Transverse colon (tissue), 4 donors: Measurements from ENCODE around the gene RALGPS1. TPM values are rescaled to one million over a fixed set of nuclear protein-coding genes. Genes with fewer than 3 reads are reported as not detected.
A peak's percentile ranks its signal among the peaks of the same experiment; 100 is the strongest.
"Not testable (repeated sequence)": the region's sequence is repeated elsewhere in the genome, so short reads cannot be mapped to it uniquely, and the experiment has no call there.

Experiments used
- DNase-seq: peaks from one replicate; pipeline ENCODE4 v3.0.0-alpha.2; 2019
- H3K27ac ChIP-seq, 4 donors: fragments of 200-600 bp; sonication (generic); 2 replicates each; pipeline ENCODE4 v1.5.1; 2016 to 2018; ENCODE audit warnings: inconsistent platforms in 4 of 4
- H3K27me3 ChIP-seq: fragments of 200-600 bp; sonication (generic); 2 replicates; pipeline ENCODE4 v1.5.1; 2017; ENCODE audit warnings: inconsistent platforms
- H3K36me3 ChIP-seq, 4 donors: fragments of 200-600 bp; sonication (generic); 2 replicates each; pipeline ENCODE4 v1.5.1; 2017 to 2019; ENCODE audit warnings: inconsistent platforms in 4 of 4
- H3K4me1 ChIP-seq, 4 donors: fragments of 200-600 bp; sonication (generic); 2 replicates each; pipeline ENCODE4 v1.5.1; 2017 to 2020; ENCODE audit warnings: inconsistent platforms in 4 of 4
- H3K4me3 ChIP-seq, 4 donors: fragments of 200-600 bp; sonication (generic); 1 replicate in 1 of 4; 2 replicates in 3 of 4; pipeline versions ENCODE4 v1.5.1 to v1.6.1; 2017 to 2019; ENCODE audit warnings: inconsistent platforms in 4 of 4
- H3K9me3 ChIP-seq, 2 donors: fragments of 200-600 bp; sonication (generic); 2 replicates each; pipeline ENCODE4 v1.5.1; 2017 to 2019; ENCODE audit warnings: inconsistent platforms in 2 of 2
- EP300 ChIP-seq: sonication (generic); formaldehyde crosslinking; IDR thresholded peaks from one replicate; pipeline ENCODE4 v1.6.1; 2017; ENCODE audit warnings: antibody characterized with exemption, low read depth
- POLR2A ChIP-seq: fragments of 450-650 bp; IDR thresholded peaks from one replicate; pipeline ENCODE4 v1.6.1; 2016; ENCODE audit warnings: antibody characterized with exemption, mild to moderate bottlenecking, moderate library complexity
- POLR2AphosphoS5 ChIP-seq, 3 donors: sonication (generic); formaldehyde crosslinking; IDR thresholded peaks; one replicate each; pipeline ENCODE4 v1.6.1; 2016; ENCODE audit warnings: antibody characterized with exemption in 3 of 3
- WGBS, 2 donors: methylation state at CpG; one replicate each; pipeline ENCODE4 v1.1.5; 2018; ENCODE audit warnings: low coverage in 1 of 2; 5-methylcytosine and 5-hydroxymethylcytosine counted together
- in situ Hi-C, 4 donors: fragments of 200-750 bp; cut with MboI; loops; one replicate each; pipeline versions ENCODE4 v1.15.0 to v1.15.1; 2017; ENCODE audit warnings: low sequenced_read_pairs in 3 of 4, low pct_ligation_motif_present in 1 of 4, low pct_unique_long_range_greater_than_20kb in 1 of 4
- intact Hi-C: fragments of 100-400 bp; cut with DNase I; formaldehyde crosslinking; loops from one replicate; pipeline ENCODE4 v1.15.1; 2023; ENCODE audit warnings: low total_unique reads
- total RNA-seq, 4 donors: library from RNA; depleted of rRNA; stranded (reverse); fragments of >200 nt; gene quantifications; one replicate each; pipeline ENCODE4 v1.1.0, GENCODE V29; 2016
- TF ChIP-seq, protein P1 (sequence below), 5 experiments: fragments of 200-600 bp in 3 of 5; fragments of 450-650 bp in 2 of 5; sonication (generic) in 3 of 5; IDR thresholded peaks; 1 replicate in 2 of 5; 2 replicates in 3 of 5; pipeline ENCODE4 v1.5.1; 2016 to 2017; ENCODE audit warnings: antibody characterized with exemption in 5 of 5, inconsistent platforms in 3 of 5, mild to moderate bottlenecking in 2 of 5, moderate library complexity in 1 of 5

The RALGPS1 gene
- total RNA-seq, 4 donors from 2014 or later: 46.0 to 119 (median 87.6) TPM

DNA sequence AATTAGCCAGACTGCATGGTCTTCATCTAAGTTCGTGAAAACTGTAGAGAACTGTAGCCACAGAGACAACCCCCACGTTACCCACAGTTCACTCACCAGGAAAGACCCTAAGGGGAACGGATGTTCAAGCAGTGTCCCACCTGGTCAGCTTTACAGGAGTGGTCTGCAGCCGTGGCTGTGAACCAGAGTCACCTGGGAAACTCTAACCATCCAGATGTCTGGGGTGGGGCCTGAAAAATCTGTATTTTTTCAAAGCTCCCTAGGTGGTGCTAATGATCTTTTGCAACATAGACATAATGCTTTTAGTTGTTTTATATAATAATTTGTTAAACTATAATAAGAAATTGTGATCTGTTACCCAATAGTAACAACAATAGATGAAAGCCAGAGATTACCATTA is 255.5 kb downstream of the RALGPS1 start:
- in situ Hi-C loops (no loop called here), intact Hi-C loops (no loop called here)
- TF ChIP-seq, protein P1, sequence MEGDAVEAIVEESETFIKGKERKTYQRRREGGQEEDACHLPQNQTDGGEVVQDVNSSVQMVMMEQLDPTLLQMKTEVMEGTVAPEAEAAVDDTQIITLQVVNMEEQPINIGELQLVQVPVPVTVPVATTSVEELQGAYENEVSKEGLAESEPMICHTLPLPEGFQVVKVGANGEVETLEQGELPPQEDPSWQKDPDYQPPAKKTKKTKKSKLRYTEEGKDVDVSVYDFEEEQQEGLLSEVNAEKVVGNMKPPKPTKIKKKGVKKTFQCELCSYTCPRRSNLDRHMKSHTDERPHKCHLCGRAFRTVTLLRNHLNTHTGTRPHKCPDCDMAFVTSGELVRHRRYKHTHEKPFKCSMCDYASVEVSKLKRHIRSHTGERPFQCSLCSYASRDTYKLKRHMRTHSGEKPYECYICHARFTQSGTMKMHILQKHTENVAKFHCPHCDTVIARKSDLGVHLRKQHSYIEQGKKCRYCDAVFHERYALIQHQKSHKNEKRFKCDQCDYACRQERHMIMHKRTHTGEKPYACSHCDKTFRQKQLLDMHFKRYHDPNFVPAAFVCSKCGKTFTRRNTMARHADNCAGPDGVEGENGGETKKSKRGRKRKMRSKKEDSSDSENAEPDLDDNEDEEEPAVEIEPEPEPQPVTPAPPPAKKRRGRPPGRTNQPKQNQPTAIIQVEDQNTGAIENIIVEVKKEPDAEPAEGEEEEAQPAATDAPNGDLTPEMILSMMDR (IDR thresholded peaks at IDR 0.05): no peak
- TF ChIP-seq POLR2A (no peak), POLR2AphosphoS5 (IDR thresholded peaks at IDR 0.05) (no peak), EP300 (no peak)
- WGBS, 2 donors: 88 to 100% methylated on average over 2 to 4 of the region's 4 CpGs
- no peak for DNase-seq
- no peaks in the 10 kb centered on the region for H3K36me3 ChIP-seq
- H3K9me3 ChIP-seq: no peaks in the 10 kb centered on the region
- no peak overlapping the region for H3K4me3 ChIP-seq
- H3K27ac ChIP-seq: no peak overlapping the region
- no peaks in the 10 kb centered on the region for H3K4me1 ChIP-seq
- H3K27me3 ChIP-seq: no peaks in the 10 kb centered on the region

GRCh38 chr9:127170652-127171051 is 256.1 kb downstream of the RALGPS1 start:
- no peak for DNase-seq
- no peak overlapping the region for H3K4me3 ChIP-seq
- H3K9me3 ChIP-seq: no peaks in the 10 kb centered on the region
- no peak for TF ChIP-seq POLR2A
- TF ChIP-seq POLR2AphosphoS5 (IDR thresholded peaks at IDR 0.05): no peak
- TF ChIP-seq EP300: no peak
- TF ChIP-seq, protein P1 (IDR thresholded peaks at IDR 0.05): no peak
- WGBS, 2 donors: 75 to 82% methylated on average over 2 of the region's 2 CpGs
- no peaks in the 10 kb centered on the region for H3K4me1 ChIP-seq
- intact Hi-C loops (no loop called here), in situ Hi-C loops (no loop called here)
- H3K27me3 ChIP-seq: no peaks in the 10 kb centered on the region
- H3K36me3 ChIP-seq: no peaks in the 10 kb centered on the region
- H3K27ac ChIP-seq: no peak overlapping the region

GRCh38 chr9:127171348-127171747 is 256.8 kb downstream of the RALGPS1 start:
- DNase-seq, in situ Hi-C loops, H3K9me3 ChIP-seq, H3K4me1 ChIP-seq, intact Hi-C loops, H3K4me3 ChIP-seq, H3K36me3 ChIP-seq, H3K27me3 ChIP-seq: not testable (repeated sequence)
- 93% methylated on average over 5 to 9 of the region's 9 CpGs for WGBS, 2 donors
- H3K27ac ChIP-seq: peak overlapping the region in 1 of 4 donors; percentile 50

DNA sequence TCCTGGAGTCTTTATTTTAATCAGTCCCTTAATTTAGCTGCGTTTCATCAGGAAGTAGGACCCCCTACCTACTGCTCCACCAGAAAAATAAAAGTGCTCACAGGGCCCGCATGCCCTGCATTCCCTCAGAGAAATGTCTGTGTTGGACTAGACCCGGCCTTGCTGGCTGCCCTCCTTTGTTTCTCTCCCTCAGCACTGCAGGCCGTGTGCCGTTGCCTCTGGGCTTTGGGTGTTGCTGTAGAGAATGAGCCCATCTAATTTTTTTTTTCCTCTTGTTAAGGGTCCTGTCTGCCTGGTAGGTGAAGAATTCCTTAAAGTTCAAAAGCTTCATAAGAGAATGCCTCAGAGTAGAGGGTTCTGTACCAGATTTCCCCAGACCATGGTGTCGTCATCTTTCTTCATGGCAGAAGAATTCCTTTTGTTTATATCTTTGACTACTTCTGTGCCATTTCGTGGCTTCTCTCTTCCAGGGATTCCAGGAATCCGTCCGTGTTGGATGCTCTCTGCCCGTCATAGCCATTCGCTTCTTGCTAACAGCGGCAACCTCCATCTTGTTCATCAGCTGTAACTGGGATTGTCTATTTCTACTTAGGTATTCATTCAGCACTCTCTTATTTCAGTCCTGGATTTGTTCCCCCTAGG is 257.6 kb downstream of the RALGPS1 start:
- Histone ChIP-seq H3K4me3 (no peak overlapping the region), H3K27ac (peak overlapping the region; percentile 33 to 50 (median 44)), H3K27me3 (no peaks in the 10 kb centered on the region), H3K36me3 (no peaks in the 10 kb centered on the region), H3K4me1 (no peaks in the 10 kb centered on the region), H3K9me3 (no peaks in the 10 kb centered on the region)
- intact Hi-C loops (no loop called here), in situ Hi-C loops (no loop called here)
- TF ChIP-seq POLR2AphosphoS5 (IDR thresholded peaks at IDR 0.05) (no peak), POLR2A (no peak), EP300 (no peak)
- TF ChIP-seq, protein P1 (IDR thresholded peaks at IDR 0.05): no peak
- WGBS, 2 donors: 78 to 82% methylated on average over 6 to 12 of the region's 12 CpGs
- DNase-seq: no peak

DNA sequence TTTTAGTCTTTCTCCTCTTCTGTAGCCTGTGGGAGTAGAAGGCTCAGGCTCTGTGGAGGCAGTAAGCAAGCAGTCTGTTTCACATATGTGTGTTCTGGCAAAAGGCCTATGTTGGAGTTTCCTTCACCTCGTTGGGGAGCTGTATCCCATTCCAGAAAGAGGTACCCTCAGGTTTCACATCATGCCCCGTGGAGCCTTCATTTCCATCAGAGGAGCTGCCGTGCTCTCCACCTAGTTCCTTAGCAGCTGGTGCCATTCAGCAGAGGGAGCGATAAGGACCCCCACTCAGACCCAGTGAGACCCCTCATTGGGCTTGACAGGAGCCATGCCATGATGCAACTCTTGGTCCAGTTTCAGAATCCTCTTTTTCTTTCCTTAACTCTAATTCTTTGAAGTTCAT is 258.5 kb downstream of the RALGPS1 start:
- Histone ChIP-seq H3K27ac (peak overlapping the region; percentile 33 to 50 (median 44)), H3K9me3 (no peaks in the 10 kb centered on the region), H3K27me3 (no peaks in the 10 kb centered on the region), H3K4me1 (no peaks in the 10 kb centered on the region), H3K36me3 (no peaks in the 10 kb centered on the region), H3K4me3 (no peak overlapping the region)
- TF ChIP-seq POLR2AphosphoS5 (IDR thresholded peaks at IDR 0.05): no peak
- no peak for TF ChIP-seq POLR2A
- TF ChIP-seq, protein P1 (IDR thresholded peaks at IDR 0.05): no peak
- TF ChIP-seq EP300: no peak
- in situ Hi-C loops (no loop called here), intact Hi-C loops (no loop called here)
- no peak for DNase-seq
- WGBS, 2 donors: 88 to 90% methylated on average over 3 to 4 of the region's 4 CpGs
